Measurements from ENCODE around the gene PPARG. TPM values are rescaled to one million over a fixed set of nuclear protein-coding genes. Genes with fewer than 3 reads are reported as not detected.
"Not testable (repeated sequence)": the region's sequence is repeated elsewhere in the genome, so short reads cannot be mapped to it uniquely, and the experiment has no call there.

Gene PPARG
- total RNA-seq, 2 donors from 2014 or later, result 12.3 to 17.9 TPM

- Histone ChIP-seq H3K27me3 (no peaks in the 10 kb centered on the region), H3K4me3 (no peak overlapping the region), H3K36me3 (no peaks in the 10 kb centered on the region), H3K9me3 (peaks cover 0 to 4% of the 10 kb centered on the region in 2 donors), H3K4me1 (no peaks in the 10 kb centered on the region), H3K27ac (no peak overlapping the region)
- no peak for DNase-seq (ENCODE audit: low spot score)
- TF ChIP-seq, protein P1, sequence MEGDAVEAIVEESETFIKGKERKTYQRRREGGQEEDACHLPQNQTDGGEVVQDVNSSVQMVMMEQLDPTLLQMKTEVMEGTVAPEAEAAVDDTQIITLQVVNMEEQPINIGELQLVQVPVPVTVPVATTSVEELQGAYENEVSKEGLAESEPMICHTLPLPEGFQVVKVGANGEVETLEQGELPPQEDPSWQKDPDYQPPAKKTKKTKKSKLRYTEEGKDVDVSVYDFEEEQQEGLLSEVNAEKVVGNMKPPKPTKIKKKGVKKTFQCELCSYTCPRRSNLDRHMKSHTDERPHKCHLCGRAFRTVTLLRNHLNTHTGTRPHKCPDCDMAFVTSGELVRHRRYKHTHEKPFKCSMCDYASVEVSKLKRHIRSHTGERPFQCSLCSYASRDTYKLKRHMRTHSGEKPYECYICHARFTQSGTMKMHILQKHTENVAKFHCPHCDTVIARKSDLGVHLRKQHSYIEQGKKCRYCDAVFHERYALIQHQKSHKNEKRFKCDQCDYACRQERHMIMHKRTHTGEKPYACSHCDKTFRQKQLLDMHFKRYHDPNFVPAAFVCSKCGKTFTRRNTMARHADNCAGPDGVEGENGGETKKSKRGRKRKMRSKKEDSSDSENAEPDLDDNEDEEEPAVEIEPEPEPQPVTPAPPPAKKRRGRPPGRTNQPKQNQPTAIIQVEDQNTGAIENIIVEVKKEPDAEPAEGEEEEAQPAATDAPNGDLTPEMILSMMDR (IDR thresholded peaks at IDR 0.05), result no peak
Measured at GRCh38 chr3:12456441-12456840, 167.6 kb downstream of the PPARG start.

DNA sequence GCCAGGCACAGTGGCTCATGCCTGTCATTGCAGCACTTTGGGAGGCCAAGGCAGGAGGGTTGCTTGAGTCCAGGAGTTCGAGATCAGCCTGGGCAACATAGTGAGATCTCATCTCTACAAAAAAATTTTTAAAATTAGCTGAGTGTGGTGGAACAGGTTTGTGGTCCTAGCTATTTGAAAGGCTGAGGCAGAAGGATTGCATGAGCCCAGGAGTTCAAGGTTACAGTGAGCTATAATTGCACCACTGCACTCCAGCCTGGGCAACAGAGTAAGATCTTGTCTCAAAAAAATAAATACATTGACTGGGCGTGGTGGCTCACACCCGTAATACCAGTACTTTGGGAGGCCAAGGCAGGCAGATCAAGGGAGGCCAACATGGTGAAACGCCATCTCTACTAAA, 168.5 kb downstream of the PPARG start:
- DNase-seq (ENCODE audit: low spot score); H3K9me3 ChIP-seq; H3K27ac ChIP-seq; H3K4me1 ChIP-seq; H3K36me3 ChIP-seq; H3K27me3 ChIP-seq; H3K4me3 ChIP-seq: not testable (repeated sequence)

- H3K4me3 ChIP-seq, result no peak overlapping the region
- H3K9me3 ChIP-seq, result no peaks in the 10 kb centered on the region
- DNase-seq (ENCODE audit: low spot score), result peak; percentile 68
- TF ChIP-seq, protein P1 (IDR thresholded peaks at IDR 0.05), result no peak
- peaks cover 0 to 8% of the 10 kb centered on the region in 2 donors for H3K4me1 ChIP-seq
- H3K27ac ChIP-seq, result no peak overlapping the region
- H3K27me3 ChIP-seq, result no peaks in the 10 kb centered on the region
- no peaks in the 10 kb centered on the region for H3K36me3 ChIP-seq
Measured at GRCh38 chr3:12458901-12459300, 170.0 kb downstream of the PPARG start.

DNA sequence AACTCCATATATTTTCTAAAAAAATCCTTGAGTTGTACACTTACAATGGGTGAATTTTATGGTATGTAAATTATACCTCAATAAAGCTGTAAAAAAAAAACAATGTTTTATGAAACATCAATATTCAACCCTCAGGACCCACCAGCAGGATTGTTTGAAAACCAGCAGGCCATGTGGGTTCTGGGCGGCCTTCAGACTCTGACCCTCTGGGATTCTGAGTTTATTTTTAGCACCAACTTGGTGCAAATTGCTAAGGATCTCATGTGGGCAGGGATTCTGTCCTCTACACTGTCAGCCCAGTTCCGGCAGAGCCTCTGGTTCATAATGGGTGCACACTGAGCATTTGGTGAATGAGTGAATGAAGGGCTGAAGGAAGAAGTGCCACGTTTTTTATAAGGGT, 171.3 kb downstream of the PPARG start:
- Histone ChIP-seq H3K9me3 (no peaks in the 10 kb centered on the region), H3K36me3 (no peaks in the 10 kb centered on the region), H3K4me1 (peaks cover 0 to 8% of the 10 kb centered on the region in 2 donors), H3K4me3 (no peak overlapping the region), H3K27ac (no peak overlapping the region), H3K27me3 (no peaks in the 10 kb centered on the region)
- DNase-seq (ENCODE audit: low spot score), result no peak
- TF ChIP-seq, protein P1 (IDR thresholded peaks at IDR 0.05), result no peak

DNA sequence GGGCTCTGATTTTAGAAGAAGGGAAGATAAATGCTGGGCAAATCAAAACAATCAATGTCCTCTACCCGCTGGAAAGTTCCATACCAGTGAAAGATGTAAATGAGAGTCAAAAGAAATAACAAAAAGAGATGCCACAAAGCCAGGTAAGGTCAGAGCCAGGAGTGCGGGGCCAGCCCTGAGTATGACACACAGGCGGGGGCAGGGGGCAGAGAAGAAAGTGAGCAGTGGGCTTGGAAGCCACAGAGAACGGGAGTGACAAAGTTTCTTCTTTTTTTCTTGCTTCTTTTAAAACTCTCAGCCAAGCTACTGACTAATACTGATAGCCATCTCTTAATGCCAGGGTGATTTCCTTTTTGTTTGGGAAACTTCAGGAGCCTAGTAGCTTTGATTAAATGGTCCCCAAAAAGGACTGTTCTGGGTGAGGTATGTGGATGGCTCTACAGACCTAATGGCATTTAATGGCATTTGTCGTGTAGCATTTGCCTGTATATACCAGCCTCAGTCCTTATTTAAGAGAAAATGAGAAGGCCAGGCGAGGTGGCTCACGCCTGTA, 172.3 kb downstream of the PPARG start:
- H3K4me3 ChIP-seq, result no peak overlapping the region
- no peaks in the 10 kb centered on the region for H3K9me3 ChIP-seq
- H3K27me3 ChIP-seq, result no peaks in the 10 kb centered on the region
- peaks cover 0 to 8% of the 10 kb centered on the region in 2 donors for H3K4me1 ChIP-seq
- no peaks in the 10 kb centered on the region for H3K36me3 ChIP-seq
- H3K27ac ChIP-seq, result no peak overlapping the region
- DNase-seq (ENCODE audit: low spot score), result no peak
- TF ChIP-seq, protein P1 (IDR thresholded peaks at IDR 0.05), result no peak

DNA sequence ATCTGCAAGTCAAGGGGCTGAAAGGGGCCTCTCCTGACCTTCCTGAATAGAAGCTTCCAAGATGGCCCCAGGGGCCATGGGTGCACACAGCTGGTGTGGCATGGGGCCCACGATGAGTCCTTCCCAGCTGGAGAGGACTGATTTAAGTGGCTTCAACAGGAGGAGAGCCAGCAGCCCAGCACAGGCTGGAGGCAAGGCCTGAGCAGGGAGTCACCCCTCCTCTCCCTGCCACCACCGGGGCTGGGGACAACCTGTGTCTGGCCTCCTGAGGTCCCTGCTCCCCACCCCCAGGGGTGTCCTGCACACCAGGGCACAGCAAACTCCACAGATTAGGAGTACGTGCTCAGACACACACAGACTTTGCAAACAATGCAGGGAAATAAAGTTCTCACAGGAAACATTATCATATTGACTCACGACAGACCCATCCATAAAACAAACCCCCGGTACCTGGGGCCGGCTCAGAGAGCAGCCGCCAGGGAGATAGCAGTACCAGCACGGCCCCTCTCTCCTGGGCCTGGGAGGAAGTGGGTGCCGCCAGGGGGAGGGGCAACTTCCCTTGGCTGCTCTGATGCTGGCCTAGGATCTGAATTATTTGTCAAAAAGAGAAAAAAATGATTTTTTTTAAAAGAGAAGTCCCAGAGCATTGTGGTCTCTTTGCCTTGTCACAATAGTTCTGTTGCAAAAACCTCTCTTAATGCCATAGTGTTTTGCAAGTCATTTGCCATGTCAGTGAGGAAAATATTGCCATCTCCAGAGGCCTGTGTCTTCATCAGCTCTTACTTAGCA, 173.5 kb downstream of the PPARG start:
- Histone ChIP-seq H3K4me3 (no peak overlapping the region), H3K36me3 (no peaks in the 10 kb centered on the region), H3K9me3 (no peaks in the 10 kb centered on the region), H3K27ac (peak overlapping the region in 1 of 2 donors; percentile 20), H3K4me1 (peaks cover 0 to 8% of the 10 kb centered on the region in 2 donors), H3K27me3 (no peaks in the 10 kb centered on the region)
- TF ChIP-seq, protein P1 (IDR thresholded peaks at IDR 0.05), result no peak
- no peak for DNase-seq (ENCODE audit: low spot score)

Measured in right atrium auricular region (tissue), 2 donors.